ENCODE measurements around the gene MBD2. TPM values are rescaled to one million over a fixed set of nuclear protein-coding genes. Genes with fewer than 3 reads are reported as not detected.
A peak's percentile ranks its signal among the peaks of the same experiment; 100 is the strongest.
"Not testable (repeated sequence)": the region's sequence is repeated elsewhere in the genome, so short reads cannot be mapped to it uniquely, and the experiment has no call there.

MBD2 gene
- total and polyA plus RNA-seq, 2 donors from 2014 or later: 79.1 to 123 TPM

DNA sequence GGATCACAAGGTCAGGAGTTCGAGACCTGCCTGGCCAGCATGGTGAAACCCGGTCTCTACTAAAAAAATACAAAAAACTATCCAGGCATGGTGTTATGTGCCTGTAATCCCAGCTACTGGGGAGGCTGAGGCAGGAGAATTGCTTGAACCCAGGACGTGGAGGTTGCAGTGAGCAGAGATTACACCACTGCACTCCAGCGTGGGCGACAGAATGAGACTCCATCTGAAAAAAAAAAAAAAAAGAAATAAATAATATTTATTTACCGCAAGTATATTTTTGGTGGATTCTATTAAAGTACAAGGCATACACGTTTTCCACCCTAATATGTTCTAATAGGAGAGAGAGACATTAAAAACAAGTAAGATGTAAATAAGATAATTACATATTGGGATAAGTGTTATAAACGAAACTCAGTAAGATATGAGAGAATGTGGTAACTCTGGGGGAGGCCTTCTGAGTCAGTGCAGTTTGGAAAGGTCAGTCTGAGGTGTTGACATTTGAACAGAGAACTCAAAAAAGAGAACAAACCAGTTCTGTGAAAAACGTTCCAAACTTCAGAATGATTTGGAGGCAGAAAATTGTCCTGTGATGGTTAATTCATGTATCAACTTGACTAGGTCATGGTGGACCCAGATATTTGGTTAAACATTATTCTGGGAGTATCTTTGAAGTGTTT, 36.1 kb upstream of the MBD2 start:
- no peaks in the 10 kb centered on the region for H3K9me3 ChIP-seq (ENCODE audit: control insufficient read depth in 2 of 3, insufficient read depth in 1 of 3, low read length in 3 of 3)
- H3K4me1 ChIP-seq (ENCODE audit: control insufficient read depth in 2 of 3, insufficient read depth in 2 of 3, low read depth in 1 of 3, low read length in 3 of 3): no peaks in the 10 kb centered on the region
- H3K9ac ChIP-seq (ENCODE audit: low read length in 3 of 3): no peak overlapping the region
- H3K27ac ChIP-seq (ENCODE audit: low read depth in 2 of 2, low read length in 2 of 2): no peak overlapping the region
- no peak overlapping the region for H3K4me3 ChIP-seq (ENCODE audit: low read length in 3 of 3)
- H3K27me3 ChIP-seq (ENCODE audit: control insufficient read depth, insufficient read depth, low read length): no peaks in the 10 kb centered on the region
- no peak for FAIRE-seq
- DNase-seq: no peak
- H3K36me3 ChIP-seq (ENCODE audit: control insufficient read depth in 2 of 3, insufficient read depth in 3 of 3, low read length in 3 of 3): no peaks in the 10 kb centered on the region
- intact Hi-C loops (cut with DNase I): no loop called here
- no peak for TF ChIP-seq CTCF (IDR thresholded peaks at IDR 0.05; ENCODE audit: borderline replicate concordance, extremely low read depth, insufficient read depth)

GRCh38 chr18:54257818-54258217, 33.3 kb upstream of the MBD2 start:
- H3K9ac ChIP-seq (ENCODE audit: low read length in 3 of 3); H3K9me3 ChIP-seq (ENCODE audit: control insufficient read depth in 2 of 3, insufficient read depth in 1 of 3, low read length in 3 of 3); H3K4me3 ChIP-seq (ENCODE audit: low read length in 3 of 3); H3K36me3 ChIP-seq (ENCODE audit: control insufficient read depth in 2 of 3, insufficient read depth in 3 of 3, low read length in 3 of 3); FAIRE-seq; H3K27ac ChIP-seq (ENCODE audit: low read depth in 2 of 2, low read length in 2 of 2); H3K27me3 ChIP-seq (ENCODE audit: control insufficient read depth, insufficient read depth, low read length); H3K4me1 ChIP-seq (ENCODE audit: control insufficient read depth in 2 of 3, insufficient read depth in 2 of 3, low read depth in 1 of 3, low read length in 3 of 3); DNase-seq; intact Hi-C loops (cut with DNase I): not testable (repeated sequence)

- intact Hi-C loops (cut with DNase I): no loop called here
- Histone ChIP-seq H3K9ac (ENCODE audit: low read length in 3 of 3) (no peak overlapping the region), H3K27me3 (ENCODE audit: control insufficient read depth, insufficient read depth, low read length) (no peaks in the 10 kb centered on the region), H3K36me3 (ENCODE audit: control insufficient read depth in 2 of 3, insufficient read depth in 3 of 3, low read length in 3 of 3) (no peaks in the 10 kb centered on the region), H3K4me3 (ENCODE audit: low read length in 3 of 3) (no peak overlapping the region), H3K4me1 (ENCODE audit: control insufficient read depth in 2 of 3, insufficient read depth in 2 of 3, low read depth in 1 of 3, low read length in 3 of 3) (peaks cover 0 to 5% (median 0%) of the 10 kb centered on the region in 3 donors), H3K9me3 (ENCODE audit: control insufficient read depth in 2 of 3, insufficient read depth in 1 of 3, low read length in 3 of 3) (no peaks in the 10 kb centered on the region), H3K27ac (ENCODE audit: low read depth in 2 of 2, low read length in 2 of 2) (no peak overlapping the region)
- FAIRE-seq: peak; percentile 66
- no peak for TF ChIP-seq CTCF (IDR thresholded peaks at IDR 0.05; ENCODE audit: borderline replicate concordance, extremely low read depth, insufficient read depth)
- no peak for DNase-seq
Observed at GRCh38 chr18:54257015-54257414, 32.5 kb upstream of the MBD2 start.

DNA sequence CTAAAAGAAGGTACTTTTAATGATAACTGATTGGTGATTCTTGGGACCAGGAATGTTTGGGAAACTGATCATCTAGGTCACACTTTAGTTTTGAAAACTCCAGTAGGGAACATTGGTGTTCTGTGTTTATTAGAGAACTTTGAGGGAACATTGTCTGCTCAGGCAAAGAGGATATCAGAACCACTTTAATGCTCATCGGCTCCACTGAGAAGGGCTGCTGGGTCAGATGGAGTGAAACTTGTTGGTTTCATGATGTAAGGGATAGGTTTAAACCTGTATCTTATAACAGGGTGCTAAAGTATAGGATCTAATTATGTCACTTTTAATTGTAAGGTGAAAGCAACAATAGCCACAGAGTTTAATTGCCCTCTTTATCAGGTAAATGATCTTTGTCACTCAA, 30.7 kb upstream of the MBD2 start:
- DNase-seq (no peak), FAIRE-seq (no peak)
- intact Hi-C loops (cut with DNase I): no loop called here
- H3K9ac ChIP-seq (ENCODE audit: low read length in 3 of 3): no peak overlapping the region
- no peaks in the 10 kb centered on the region for H3K27me3 ChIP-seq (ENCODE audit: control insufficient read depth, insufficient read depth, low read length)
- H3K36me3 ChIP-seq (ENCODE audit: control insufficient read depth in 2 of 3, insufficient read depth in 3 of 3, low read length in 3 of 3): no peaks in the 10 kb centered on the region
- no peak overlapping the region for H3K27ac ChIP-seq (ENCODE audit: low read depth in 2 of 2, low read length in 2 of 2)
- no peak overlapping the region for H3K4me3 ChIP-seq (ENCODE audit: low read length in 3 of 3)
- no peaks in the 10 kb centered on the region for H3K9me3 ChIP-seq (ENCODE audit: control insufficient read depth in 2 of 3, insufficient read depth in 1 of 3, low read length in 3 of 3)
- no peak for TF ChIP-seq CTCF (IDR thresholded peaks at IDR 0.05; ENCODE audit: borderline replicate concordance, extremely low read depth, insufficient read depth)
- peaks cover 0 to 8% (median 0%) of the 10 kb centered on the region in 3 donors for H3K4me1 ChIP-seq (ENCODE audit: control insufficient read depth in 2 of 3, insufficient read depth in 2 of 3, low read depth in 1 of 3, low read length in 3 of 3)
